Ammon's horn (tissue), 1 donor: ENCODE data around the gene PALM.

Source experiments
- DNase-seq: peaks from one replicate; pipeline ENCODE4 v3.0.0-alpha.2; 2016; ENCODE audit warnings: low spot score

The PALM gene

DNA sequence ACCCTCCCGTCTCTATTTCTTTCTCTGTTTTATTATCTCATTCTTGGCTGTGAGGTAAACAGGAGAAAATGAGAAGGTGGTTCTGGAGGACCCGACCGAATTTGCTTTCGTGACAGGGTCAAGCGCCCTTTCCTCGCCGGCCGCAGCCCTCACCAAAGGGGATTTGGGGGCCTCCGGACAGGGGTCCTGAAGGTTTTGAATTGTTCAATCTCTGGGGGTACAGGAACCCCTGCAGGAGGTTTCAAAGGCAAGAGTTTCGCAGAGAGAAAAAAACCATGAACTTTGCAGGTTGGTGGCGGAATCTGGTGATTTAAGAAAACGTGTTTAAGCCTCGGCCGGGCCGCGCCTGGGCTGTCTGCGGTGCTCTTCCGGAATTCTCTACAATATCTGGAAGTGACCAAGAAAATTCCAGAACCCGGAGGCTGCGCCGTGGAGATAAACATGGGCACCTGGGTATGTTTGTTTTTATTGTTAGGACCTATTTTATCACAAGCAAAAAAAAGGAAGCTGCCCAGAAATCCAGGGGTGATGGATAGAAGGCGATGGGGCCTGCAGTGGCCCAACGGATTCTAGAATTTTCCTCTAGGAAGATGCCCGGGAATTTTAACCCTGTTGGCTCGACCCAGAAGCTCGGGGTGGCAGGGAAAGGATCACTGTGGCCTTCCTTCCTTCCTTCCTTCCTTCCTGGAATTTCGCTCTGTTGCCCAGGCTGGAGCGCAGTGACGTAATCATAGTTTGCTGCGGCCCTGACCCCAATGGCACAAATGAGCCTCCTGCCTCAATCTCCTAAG, 74.3 kb downstream of the PALM start:
- no peak for DNase-seq

DNA sequence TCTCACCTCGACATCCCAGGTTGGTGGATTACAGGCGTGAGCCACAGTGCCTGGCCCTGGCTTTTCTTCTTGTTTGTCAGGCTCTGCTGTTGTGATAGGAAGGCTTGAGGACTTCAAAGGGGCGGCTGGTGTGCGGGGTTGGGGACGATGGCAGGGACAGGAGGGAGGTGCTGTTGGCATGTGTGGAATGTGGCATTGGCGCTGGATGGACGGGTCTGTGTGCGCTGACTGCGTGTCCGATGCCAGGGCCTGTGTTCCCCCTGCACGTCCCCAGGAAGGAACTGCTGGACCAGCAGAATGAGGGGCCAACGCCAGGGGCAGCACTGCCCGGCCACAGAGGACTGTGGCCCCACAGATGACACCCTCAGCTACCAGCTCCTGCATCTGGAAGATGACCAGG, 75.8 kb downstream of the PALM start:
- no peak for DNase-seq

DNA sequence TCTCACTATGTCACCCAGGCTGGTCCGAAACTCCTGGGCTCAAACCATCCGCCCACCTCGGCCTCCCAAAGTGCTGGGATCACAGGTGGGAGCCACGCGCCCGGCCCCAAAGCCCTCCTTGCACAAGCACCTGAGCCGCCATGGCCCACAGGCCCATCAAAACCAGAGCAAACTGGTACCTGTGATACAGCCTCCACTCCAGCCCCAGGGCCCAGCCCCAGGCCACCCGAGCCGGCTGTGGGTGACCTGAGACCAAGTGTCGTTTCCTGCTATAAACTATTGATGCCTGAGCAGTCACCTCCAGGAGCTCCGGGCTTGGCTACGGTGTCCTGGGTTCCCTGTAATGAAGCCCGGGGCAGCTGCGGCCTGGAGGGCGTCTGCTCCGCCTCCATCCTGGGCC, 78.8 kb downstream of the PALM start:
- DNase-seq = no peak

DNA sequence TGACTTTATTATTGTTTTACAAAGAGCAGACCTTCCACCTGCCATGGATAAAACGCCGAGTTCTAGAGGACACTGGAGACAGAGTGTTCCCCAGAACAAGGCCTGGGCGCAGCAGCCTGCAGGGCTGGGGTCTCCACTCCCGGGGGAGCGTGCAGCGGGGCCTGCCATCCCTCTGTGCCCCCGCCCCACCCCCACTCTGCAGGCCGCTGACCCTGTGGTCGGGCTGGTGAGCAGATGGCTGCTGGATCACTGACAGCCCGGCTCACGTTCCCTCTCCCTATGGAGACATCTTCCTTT, 79.9 kb downstream of the PALM start:
- DNase-seq = no peak

GRCh38 chr19:788983-789700, 80.4 kb downstream of the PALM start:
- no peak for DNase-seq

- DNase-seq = no peak
These were observed 80.9 kb downstream of the PALM start for GRCh38 chr19:789701-790060.

DNA sequence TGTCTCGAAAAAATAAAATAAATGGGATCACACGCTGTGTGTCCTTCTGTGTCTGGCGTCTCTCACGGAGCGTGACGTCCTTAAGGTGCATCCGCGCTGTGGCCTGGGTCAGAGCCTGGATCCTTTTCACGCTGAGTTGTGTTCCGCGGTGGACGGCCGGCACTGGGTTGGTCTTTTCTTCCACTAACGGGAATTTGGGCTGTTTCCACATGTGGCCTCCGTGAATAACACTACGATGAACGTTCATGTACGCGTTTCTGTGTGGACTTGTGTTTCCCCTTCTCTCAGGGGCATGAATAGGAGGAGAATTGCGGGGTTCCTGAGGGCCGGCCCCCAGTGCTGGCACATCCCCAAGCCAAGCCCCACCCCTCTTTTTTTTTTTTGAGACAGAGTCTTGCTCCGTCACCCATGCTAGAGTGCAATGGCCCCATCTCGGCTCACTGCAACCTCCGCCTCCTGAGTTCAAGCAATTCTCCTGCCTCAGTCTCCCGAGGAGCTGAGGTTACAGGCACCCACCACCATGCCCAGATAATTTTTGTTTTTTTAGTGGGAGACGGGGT, 82.4 kb downstream of the PALM start:
- no peak for DNase-seq

DNA sequence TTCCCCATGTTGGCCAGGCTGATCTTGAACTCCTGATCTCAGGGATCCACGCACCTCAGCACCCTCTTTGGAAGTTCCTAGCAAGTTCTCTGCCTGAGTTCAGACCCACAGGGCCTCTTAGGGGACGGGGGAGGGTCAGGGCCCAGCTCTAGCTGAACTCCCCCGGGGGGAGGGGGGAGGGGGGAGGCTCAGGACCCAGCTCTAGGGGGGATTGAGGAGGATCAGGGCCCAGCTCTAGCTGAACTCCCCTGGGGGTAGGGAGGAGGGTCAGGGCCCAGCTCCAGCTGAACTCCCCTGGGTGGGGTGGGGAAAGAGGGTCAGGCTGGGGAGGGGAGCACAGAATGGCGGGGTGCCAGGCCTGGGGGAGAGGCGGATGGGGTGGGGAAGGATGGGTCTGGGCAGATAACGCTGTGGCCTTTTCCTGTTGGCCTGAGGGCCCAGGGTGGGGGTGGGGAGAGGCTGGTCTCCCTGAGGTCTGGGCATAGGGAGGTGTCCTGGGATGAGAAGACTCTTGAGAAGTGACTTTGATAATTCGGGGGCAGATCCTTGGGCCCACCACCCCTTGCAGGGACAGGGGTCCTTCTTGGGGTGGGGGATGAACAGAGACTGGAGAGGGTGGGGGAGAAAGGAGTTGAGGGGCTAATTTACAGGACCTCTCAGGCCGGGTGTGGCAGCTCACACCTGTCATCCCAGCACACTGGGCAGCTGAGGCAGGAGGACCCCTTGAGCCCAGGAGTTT, 83.0 kb downstream of the PALM start:
- DNase-seq = no peak

DNA sequence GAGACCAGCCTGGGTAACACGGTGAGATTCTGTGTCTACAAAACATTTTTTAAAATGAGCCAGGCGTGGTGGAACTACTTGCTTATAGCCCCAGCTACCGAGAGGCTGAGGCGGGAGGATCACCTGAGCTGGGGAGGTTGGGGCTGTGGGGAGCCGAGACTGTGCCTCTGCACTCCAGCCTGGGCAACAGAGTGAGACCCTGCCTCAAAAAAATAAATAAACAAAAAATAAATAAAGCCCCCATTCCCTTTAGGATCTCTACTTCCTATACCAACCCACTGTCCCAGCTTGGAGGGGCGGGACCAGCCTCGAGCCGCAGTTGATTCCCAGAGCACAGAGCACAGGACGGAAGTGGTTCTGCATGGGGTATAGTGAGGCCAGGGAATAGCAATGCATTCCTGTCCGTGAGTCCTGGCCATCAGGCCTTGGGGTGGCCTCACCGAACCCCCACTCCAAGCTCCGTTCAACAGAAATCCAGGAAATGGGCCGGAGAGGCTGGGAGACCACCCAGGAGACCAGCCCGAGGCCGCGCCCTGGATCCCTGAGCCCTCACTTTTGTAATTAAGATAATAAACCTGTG, 83.7 kb downstream of the PALM start:
- DNase-seq = no peak

- DNase-seq = no peak
These were observed 85.1 kb downstream of the PALM start for GRCh38 chr19:793806-794205.

DNA sequence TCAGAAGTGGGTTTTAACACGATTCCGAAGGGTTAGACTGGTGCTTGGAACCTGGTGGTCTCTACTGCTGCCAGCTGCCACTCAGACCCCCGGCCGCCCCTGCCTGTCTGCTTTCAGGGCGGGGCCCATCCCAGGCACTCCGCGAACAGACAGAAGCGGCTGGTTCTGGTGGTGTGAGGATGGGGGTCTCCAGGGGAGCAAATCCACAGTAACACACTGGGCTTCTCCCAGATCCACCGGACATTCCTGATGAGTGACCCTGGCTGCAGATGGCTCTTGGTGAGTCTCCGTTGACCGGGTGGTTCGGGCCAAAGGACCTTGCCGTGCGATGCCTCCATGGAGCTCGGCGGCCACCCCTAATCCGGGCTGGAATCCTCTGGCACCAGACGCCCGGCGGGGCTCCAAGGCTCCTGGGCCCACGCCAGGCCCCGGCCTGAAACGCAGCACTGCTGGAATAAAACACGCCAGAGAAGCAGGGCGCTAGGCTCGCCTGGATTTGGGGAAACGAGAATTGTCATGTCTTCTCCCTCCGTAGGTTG, 86.4 kb downstream of the PALM start:
- DNase-seq = no peak

- no peak for DNase-seq
These were observed 87.2 kb downstream of the PALM start for GRCh38 chr19:795691-796581.

DNA sequence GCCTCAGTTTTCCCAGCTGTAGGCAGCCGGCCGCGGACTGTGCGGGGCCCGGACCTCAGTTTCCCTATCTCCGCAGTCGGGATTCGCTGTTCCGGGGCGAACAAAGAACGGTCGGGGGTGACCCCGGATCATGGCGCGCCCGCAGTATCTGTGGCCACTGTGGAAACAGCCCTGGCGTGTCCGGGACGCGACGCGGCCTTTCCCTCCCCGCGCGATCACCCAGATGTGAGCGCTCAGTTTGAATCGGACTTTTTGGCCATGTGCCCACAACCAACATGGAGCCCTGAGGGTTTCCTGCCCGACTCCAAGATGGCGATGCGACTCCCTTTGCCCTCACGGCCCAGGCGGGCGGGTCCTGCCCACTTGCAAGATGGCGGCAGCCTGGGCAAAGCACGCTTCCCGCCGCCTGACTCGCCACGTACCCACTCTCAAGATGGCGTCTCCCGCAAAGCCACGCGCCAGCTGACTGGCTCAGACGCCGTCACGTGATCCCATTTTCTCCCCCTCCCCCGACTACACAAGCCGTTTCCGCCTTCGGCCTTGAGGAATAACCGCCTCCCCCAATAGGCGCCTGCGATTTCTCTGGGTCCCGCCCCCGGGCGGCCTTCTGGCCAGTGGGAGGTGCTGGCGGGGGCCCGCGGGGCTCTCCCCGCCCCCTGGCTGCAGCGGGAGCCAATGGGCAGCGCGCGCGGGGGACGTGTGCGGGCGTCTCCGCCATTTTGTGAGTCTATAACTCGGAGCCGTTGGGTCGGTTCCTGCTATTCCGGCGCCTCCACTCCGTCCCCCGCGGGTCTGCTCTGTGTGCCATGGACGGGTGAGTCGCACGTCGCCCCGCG, 88.2 kb downstream of the PALM start, which contains the start of gene PTBP1:
Gene PTBP1, plus strand, starts transcription at position 761 of the 836 bp plus-strand sequence. Its CDS starts 46 bp downstream, at position 807.
- DNase-seq = peak; percentile 100
